ENCODE data around the gene KCND2.

KCND2 gene

GRCh38 chr7:120404042-120404441 is 131.1 kb downstream of the KCND2 start:
- Mint-ChIP-seq H3K4me3 (no peak overlapping the region), H3K27me3 (ENCODE audit: low read depth) (no peaks in the 10 kb centered on the region), H3K4me1 (no peaks in the 10 kb centered on the region), H3K9me3 (no peaks in the 10 kb centered on the region), H3K36me3 (ENCODE audit: low read depth) (no peaks in the 10 kb centered on the region), H3K27ac (no peak overlapping the region)
- TF ChIP-seq, protein P1, sequence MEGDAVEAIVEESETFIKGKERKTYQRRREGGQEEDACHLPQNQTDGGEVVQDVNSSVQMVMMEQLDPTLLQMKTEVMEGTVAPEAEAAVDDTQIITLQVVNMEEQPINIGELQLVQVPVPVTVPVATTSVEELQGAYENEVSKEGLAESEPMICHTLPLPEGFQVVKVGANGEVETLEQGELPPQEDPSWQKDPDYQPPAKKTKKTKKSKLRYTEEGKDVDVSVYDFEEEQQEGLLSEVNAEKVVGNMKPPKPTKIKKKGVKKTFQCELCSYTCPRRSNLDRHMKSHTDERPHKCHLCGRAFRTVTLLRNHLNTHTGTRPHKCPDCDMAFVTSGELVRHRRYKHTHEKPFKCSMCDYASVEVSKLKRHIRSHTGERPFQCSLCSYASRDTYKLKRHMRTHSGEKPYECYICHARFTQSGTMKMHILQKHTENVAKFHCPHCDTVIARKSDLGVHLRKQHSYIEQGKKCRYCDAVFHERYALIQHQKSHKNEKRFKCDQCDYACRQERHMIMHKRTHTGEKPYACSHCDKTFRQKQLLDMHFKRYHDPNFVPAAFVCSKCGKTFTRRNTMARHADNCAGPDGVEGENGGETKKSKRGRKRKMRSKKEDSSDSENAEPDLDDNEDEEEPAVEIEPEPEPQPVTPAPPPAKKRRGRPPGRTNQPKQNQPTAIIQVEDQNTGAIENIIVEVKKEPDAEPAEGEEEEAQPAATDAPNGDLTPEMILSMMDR (IDR thresholded peaks at IDR 0.05; ENCODE audit: unreplicated experiment in 3 of 3), result no peak

GRCh38 chr7:120405652-120406051 is 132.7 kb downstream of the KCND2 start:
- H3K36me3 Mint-ChIP-seq (ENCODE audit: low read depth), result no peaks in the 10 kb centered on the region
- TF ChIP-seq, protein P1 (IDR thresholded peaks at IDR 0.05; ENCODE audit: unreplicated experiment in 3 of 3), result no peak
- no peaks in the 10 kb centered on the region for H3K27me3 Mint-ChIP-seq (ENCODE audit: low read depth)
- H3K9me3 Mint-ChIP-seq, result no peaks in the 10 kb centered on the region
- no peaks in the 10 kb centered on the region for H3K4me1 Mint-ChIP-seq
- no peak overlapping the region for H3K4me3 Mint-ChIP-seq
- H3K27ac Mint-ChIP-seq, result no peak overlapping the region

- Mint-ChIP-seq H3K9me3 (no peaks in the 10 kb centered on the region), H3K36me3 (ENCODE audit: low read depth) (no peaks in the 10 kb centered on the region), H3K4me1 (peaks cover under 1% of the 10 kb centered on the region), H3K4me3 (no peak overlapping the region), H3K27me3 (ENCODE audit: low read depth) (no peaks in the 10 kb centered on the region), H3K27ac (no peak overlapping the region)
- TF ChIP-seq, protein P1 (IDR thresholded peaks at IDR 0.05; ENCODE audit: unreplicated experiment in 3 of 3), result no peak
These were observed 134.0 kb downstream of the KCND2 start for GRCh38 chr7:120407010-120407409.

GRCh38 chr7:120412139-120413050 is 139.4 kb downstream of the KCND2 start:
- H3K4me3 Mint-ChIP-seq, result no peak overlapping the region
- no peaks in the 10 kb centered on the region for H3K9me3 Mint-ChIP-seq
- H3K36me3 Mint-ChIP-seq (ENCODE audit: low read depth), result no peaks in the 10 kb centered on the region
- peaks cover 7% of the 10 kb centered on the region for H3K4me1 Mint-ChIP-seq
- peak overlapping the region in 2 of 3 experiments; percentile 58 to 88 for H3K27ac Mint-ChIP-seq
- no peaks in the 10 kb centered on the region for H3K27me3 Mint-ChIP-seq (ENCODE audit: low read depth)
- TF ChIP-seq, protein P1 (IDR thresholded peaks at IDR 0.05; ENCODE audit: unreplicated experiment in 3 of 3), result no peak

DNA sequence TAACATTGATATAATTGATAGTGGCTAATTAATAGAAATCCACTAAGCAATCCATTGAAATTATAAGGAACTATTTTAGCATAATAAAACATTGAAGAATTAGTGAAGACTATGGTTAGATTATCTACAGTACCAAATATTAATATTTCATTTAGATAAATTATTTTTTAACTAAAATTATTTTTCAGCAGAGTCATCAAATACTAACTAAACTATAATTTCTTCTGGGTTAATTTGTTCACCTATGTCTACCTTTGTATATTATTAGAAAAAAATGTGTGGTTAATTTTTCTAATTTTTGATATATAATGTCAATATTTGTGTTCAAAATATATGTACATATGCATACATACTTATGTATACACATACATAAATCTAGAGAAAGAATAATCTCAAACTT is 140.2 kb downstream of the KCND2 start:
- Mint-ChIP-seq H3K36me3 (ENCODE audit: low read depth) (no peaks in the 10 kb centered on the region), H3K27me3 (ENCODE audit: low read depth) (no peaks in the 10 kb centered on the region), H3K9me3 (no peaks in the 10 kb centered on the region), H3K4me1 (peaks cover 7% of the 10 kb centered on the region), H3K4me3 (no peak overlapping the region), H3K27ac (no peak overlapping the region)
- TF ChIP-seq, protein P1 (IDR thresholded peaks at IDR 0.05; ENCODE audit: unreplicated experiment in 3 of 3), result no peak

Data from nephron (organoid).